BLaER1 (cell line): ENCODE results near the gene NR4A3.

Experiments used
- H3K27ac ChIP-seq: shearing (Covaris generic); formaldehyde crosslinking; 2 replicates; pipeline ENCODE4 v1.8.1; 2022
- H3K27me3 ChIP-seq: shearing (Covaris generic); formaldehyde crosslinking; 2 replicates; pipeline ENCODE4 v1.8.1; 2022
- H3K36me3 ChIP-seq: shearing (Covaris generic); formaldehyde crosslinking; 2 replicates; pipeline ENCODE4 v1.8.1; 2022
- H3K4me1 ChIP-seq: shearing (Covaris generic); formaldehyde crosslinking; 2 replicates; pipeline ENCODE4 v1.8.1; 2022
- H3K4me2 ChIP-seq: shearing (Covaris generic); formaldehyde crosslinking; 2 replicates; pipeline ENCODE4 v1.8.1; 2022
- H3K4me3 ChIP-seq: shearing (Covaris generic); formaldehyde crosslinking; 2 replicates; pipeline ENCODE4 v1.8.1; 2022
- H3K9ac ChIP-seq: shearing (Covaris generic); formaldehyde crosslinking; 2 replicates; pipeline ENCODE4 v1.8.1; 2022
- H3K9me3 ChIP-seq: shearing (Covaris generic); formaldehyde crosslinking; 2 replicates; pipeline ENCODE4 v1.8.1; 2022
- H4K20me1 ChIP-seq: shearing (Covaris generic); formaldehyde crosslinking; 2 replicates; pipeline ENCODE4 v1.8.1; 2022
- Cebpa-rat ChIP-seq: shearing (Covaris generic); IDR thresholded peaks from 2 replicates; pipeline ENCODE4 v1.8.1; 2022

NR4A3 gene

DNA sequence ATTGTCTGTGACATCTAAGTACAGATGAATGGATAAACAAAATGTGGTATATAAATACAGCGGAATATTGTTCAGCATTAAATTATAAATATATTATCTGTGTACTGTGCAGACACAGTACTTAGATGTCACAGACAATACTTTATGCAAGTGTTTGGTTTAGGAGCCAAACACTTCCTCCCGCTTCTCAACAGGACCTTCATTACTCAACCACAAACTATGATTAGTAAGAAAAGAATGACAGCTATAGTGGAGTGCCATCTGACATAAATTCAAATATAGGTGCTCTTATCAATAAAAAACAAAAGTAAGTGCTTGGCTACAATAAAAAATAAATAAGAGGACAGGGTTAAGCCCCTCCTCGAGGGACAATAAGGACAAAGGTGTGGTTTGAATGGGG lies 45.9 kb downstream of the NR4A3 start:
- no peak overlapping the region for H3K4me2 ChIP-seq
- no peak overlapping the region for H3K9ac ChIP-seq
- no peak for TF ChIP-seq Cebpa-rat

DNA sequence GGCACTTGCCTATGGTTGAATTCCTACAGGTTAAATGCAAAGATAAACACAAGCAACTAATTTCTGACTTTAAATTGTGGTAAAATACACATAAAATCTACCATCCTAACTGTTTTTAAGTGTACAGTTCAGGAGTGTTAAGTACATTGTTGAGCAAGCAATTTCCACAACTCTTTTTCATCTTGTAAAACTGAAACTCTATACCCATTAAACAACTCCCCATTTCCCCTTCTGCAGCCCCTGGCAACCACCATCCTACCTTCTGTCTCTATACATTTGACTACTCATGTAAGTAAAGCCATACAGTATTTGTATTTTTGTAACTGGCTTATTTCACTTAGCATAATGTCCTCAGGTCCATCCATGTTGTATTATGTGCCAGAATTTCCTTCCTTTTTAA lies 46.3 kb downstream of the NR4A3 start:
- H3K27me3 ChIP-seq: no peaks in the 10 kb centered on the region
- H3K36me3 ChIP-seq: no peaks in the 10 kb centered on the region
- no peak for TF ChIP-seq Cebpa-rat
- H3K4me2 ChIP-seq: no peak overlapping the region
- H3K4me3 ChIP-seq: no peak overlapping the region
- no peak overlapping the region for H3K27ac ChIP-seq
- no peaks in the 10 kb centered on the region for H3K9me3 ChIP-seq
- no peak overlapping the region for H3K9ac ChIP-seq
- no peaks in the 10 kb centered on the region for H3K4me1 ChIP-seq
- H4K20me1 ChIP-seq: no peaks in the 10 kb centered on the region

More for the DNA sequence above, 45.9 kb downstream of the NR4A3 start:
- H3K36me3 ChIP-seq: no peaks in the 10 kb centered on the region
- no peaks in the 10 kb centered on the region for H3K4me1 ChIP-seq
- no peak overlapping the region for H3K27ac ChIP-seq
- H3K27me3 ChIP-seq: no peaks in the 10 kb centered on the region
- H3K9me3 ChIP-seq: no peaks in the 10 kb centered on the region
- H4K20me1 ChIP-seq: no peaks in the 10 kb centered on the region
- no peak overlapping the region for H3K4me3 ChIP-seq

DNA sequence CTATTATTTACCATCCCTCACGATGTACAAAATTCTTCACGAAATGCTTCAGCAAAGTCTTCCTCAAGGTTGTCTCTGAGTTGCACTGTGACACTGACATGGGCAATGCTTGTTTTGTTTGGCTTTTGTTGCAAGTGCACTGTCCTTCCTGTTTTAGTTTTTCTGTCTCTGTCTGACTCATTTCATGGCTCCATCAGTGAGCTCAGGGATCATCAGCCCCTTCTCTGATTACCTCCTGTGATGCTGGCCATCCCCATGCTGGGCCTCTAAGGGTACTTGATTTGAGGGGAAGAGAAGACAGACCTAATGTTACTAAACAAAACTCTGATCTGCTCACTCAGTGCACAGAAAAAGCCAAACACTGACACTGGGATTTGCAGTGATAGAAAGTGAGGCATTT lies 47.2 kb downstream of the NR4A3 start:
- Histone ChIP-seq H3K4me2 (no peak overlapping the region), H3K36me3 (no peaks in the 10 kb centered on the region), H3K27ac (no peak overlapping the region), H3K4me1 (no peaks in the 10 kb centered on the region), H3K9me3 (no peaks in the 10 kb centered on the region), H3K9ac (no peak overlapping the region), H4K20me1 (no peaks in the 10 kb centered on the region), H3K27me3 (no peaks in the 10 kb centered on the region), H3K4me3 (no peak overlapping the region)
- TF ChIP-seq Cebpa-rat: no peak

DNA sequence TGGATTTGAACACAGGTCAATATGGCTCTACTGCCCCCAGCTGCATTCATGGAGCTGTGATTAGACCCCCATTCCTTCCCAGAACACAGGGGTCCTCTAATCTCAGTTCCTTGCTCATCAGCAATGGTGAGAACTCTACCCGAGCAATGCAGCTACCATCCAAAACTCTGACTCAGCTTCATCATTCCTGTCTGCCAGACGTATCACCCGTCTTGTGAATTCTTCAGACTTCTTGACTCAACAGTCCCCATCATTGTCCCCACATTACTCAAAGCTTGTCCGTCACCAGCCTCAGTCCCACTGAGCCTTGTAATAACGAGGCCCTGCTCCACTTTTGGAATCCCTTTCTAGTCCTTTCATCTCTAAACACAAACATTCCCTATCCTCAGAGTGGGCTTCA lies 48.4 kb downstream of the NR4A3 start:
- Histone ChIP-seq H3K27me3 (no peaks in the 10 kb centered on the region), H3K4me2 (no peak overlapping the region), H3K9ac (no peak overlapping the region), H3K27ac (no peak overlapping the region), H3K4me3 (no peak overlapping the region), H3K4me1 (no peaks in the 10 kb centered on the region), H3K36me3 (no peaks in the 10 kb centered on the region), H4K20me1 (no peaks in the 10 kb centered on the region), H3K9me3 (no peaks in the 10 kb centered on the region)
- no peak for TF ChIP-seq Cebpa-rat

DNA sequence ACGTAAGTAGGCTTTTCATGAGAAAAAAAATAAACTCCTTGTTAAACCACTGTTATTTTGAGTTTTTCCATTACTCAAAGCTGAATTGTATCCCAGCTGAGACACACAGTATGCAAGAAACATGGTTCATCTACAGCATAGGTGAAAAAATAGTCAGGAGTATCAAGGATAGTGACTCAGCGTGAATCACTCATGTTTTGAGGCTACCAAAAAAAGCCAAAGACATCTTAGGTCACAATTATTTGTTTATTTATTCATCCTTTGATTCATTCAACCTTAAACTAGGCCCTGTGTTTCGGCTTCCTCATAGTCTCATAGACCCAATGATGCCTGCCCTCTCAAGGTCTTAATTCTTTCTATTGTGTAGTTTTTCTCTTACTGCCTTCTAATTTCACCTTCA lies 51.8 kb downstream of the NR4A3 start:
- Histone ChIP-seq H3K9me3 (no peaks in the 10 kb centered on the region), H4K20me1 (no peaks in the 10 kb centered on the region), H3K9ac (no peak overlapping the region), H3K27ac (no peak overlapping the region), H3K27me3 (no peaks in the 10 kb centered on the region), H3K4me3 (no peak overlapping the region), H3K4me1 (no peaks in the 10 kb centered on the region), H3K36me3 (no peaks in the 10 kb centered on the region), H3K4me2 (no peak overlapping the region)
- TF ChIP-seq Cebpa-rat: no peak

DNA sequence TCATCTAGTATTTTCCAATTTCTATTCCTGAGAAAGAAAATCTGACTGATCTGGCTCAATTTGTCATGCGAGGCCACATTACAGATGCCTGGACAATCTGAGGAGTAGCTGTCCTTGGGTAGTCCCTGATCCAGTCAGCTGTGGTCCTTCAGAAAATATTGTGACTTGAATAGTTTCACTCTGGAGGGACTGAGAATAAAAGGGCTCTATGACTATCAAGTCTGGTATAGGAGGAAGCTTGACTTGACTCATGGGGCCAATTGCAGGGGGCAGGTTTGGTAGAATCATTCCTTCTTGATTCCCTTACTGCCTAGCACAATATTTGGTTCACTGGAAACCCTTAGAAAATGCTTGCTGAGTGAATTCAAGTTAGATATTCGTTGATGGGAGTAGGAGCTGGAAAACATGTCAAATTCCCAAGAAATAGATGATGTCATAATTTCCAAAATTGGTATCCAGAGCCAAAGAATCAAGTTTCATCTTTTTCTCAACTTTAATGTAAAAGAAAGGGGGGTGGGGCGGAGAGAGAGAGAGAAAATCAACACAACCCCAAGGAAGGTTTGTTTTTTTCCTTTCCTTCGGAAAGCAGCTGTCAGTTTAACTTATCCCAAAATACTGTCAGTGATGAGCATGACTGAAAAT lies 52.4 kb downstream of the NR4A3 start:
- H3K36me3 ChIP-seq: no peaks in the 10 kb centered on the region

DNA sequence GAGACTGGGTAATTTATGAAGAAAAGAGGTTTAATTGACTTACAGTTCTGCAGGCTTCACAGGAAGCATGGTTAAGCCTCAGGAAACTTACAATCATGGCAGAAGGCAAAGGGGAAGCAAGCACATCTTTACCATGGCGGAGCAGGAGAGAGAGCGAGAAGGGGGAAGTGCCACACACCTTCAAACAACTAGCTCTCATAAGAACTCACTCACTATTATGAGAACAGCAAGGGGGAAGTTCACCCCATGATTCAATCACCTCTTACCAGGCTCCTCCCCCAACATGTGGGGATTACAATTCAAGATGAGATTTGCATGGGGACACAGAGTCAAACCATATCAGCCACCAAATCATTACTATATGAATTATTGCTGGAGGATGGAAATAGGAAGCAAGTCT lies 54.5 kb downstream of the NR4A3 start:
- Histone ChIP-seq H3K36me3 (no peaks in the 10 kb centered on the region), H3K27ac (no peak overlapping the region), H3K27me3 (no peaks in the 10 kb centered on the region), H3K4me1 (no peaks in the 10 kb centered on the region), H3K4me3 (no peak overlapping the region), H4K20me1 (no peaks in the 10 kb centered on the region), H3K9ac (no peak overlapping the region), H3K9me3 (no peaks in the 10 kb centered on the region), H3K4me2 (no peak overlapping the region)
- no peak for TF ChIP-seq Cebpa-rat

More for the DNA sequence above, 52.4 kb downstream of the NR4A3 start:
- Histone ChIP-seq H3K27ac (no peak overlapping the region), H4K20me1 (no peaks in the 10 kb centered on the region), H3K4me3 (no peak overlapping the region), H3K4me1 (no peaks in the 10 kb centered on the region), H3K9me3 (no peaks in the 10 kb centered on the region), H3K27me3 (no peaks in the 10 kb centered on the region), H3K9ac (no peak overlapping the region), H3K4me2 (no peak overlapping the region)
- TF ChIP-seq Cebpa-rat: no peak

DNA sequence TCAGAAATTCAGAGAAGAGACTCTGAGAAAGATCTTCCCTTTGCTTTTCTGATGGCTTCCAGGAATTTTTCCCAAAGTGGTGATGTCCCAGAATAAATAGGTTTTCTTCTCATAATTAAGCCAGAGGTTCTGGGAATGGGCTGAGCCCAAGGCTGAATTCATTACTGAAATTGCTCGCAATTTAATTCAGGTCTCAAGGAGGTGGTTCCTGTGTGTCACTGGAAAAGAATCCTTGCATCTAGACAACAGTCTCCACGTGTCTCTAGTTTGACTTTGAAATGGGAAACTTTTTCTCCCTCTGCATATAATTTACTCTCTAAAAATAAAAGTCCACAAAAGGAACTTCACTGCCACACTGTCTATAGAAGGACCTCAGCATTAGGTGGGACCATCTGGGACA lies 57.0 kb downstream of the NR4A3 start:
- TF ChIP-seq Cebpa-rat: no peak
- Histone ChIP-seq H3K4me1 (no peaks in the 10 kb centered on the region), H3K27ac (no peak overlapping the region), H3K4me3 (no peak overlapping the region), H3K27me3 (no peaks in the 10 kb centered on the region), H3K9ac (no peak overlapping the region), H4K20me1 (no peaks in the 10 kb centered on the region), H3K4me2 (no peak overlapping the region), H3K36me3 (no peaks in the 10 kb centered on the region), H3K9me3 (no peaks in the 10 kb centered on the region)

DNA sequence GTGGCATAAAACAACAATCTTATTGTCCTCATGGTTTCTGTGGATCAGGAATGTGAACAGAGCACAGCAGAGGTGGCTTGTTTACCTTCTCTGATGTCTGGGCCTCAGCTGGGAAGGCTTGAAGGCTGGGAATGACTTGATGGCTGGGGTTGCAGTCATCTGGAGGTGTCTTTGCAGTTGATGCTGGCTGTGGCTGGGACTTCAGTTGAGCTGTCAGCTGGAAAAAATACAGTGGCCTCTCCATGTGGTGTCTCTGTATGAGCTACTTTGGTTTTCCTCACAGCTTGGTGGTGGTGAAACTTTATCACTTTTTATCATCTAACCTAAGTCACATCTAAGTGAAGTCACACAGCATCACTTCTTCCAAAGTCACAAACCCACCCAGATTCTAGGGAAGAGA lies 60.1 kb downstream of the NR4A3 start:
- H4K20me1 ChIP-seq: no peaks in the 10 kb centered on the region
- H3K9ac ChIP-seq: no peak overlapping the region
- no peaks in the 10 kb centered on the region for H3K27me3 ChIP-seq
- no peaks in the 10 kb centered on the region for H3K9me3 ChIP-seq
- no peaks in the 10 kb centered on the region for H3K36me3 ChIP-seq
- no peak for TF ChIP-seq Cebpa-rat
- no peak overlapping the region for H3K4me3 ChIP-seq
- no peak overlapping the region for H3K27ac ChIP-seq
- H3K4me2 ChIP-seq: no peak overlapping the region
- peaks cover 5% of the 10 kb centered on the region; the same call in 1 of the 2 replicates for H3K4me1 ChIP-seq

DNA sequence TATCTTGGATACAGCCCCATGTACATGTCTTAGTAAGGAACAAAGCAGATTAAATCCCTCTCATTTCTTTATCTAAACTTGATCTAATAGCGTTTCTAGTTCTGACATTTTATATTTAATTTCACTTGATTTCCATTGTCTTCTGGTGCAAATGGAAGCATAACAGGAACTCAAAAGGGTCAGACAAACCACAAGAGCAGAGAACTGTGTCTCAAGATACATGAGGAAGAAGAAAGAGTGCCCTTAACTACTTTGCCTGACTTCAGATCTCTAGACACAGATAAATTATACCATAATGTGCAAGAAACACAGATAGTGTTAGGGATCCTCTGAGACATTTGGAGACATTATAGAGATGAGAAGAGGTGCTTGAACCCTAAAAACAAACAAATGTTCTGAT lies 64.1 kb downstream of the NR4A3 start:
- no peak for TF ChIP-seq Cebpa-rat
- Histone ChIP-seq H3K9ac (no peak overlapping the region), H3K4me2 (no peak overlapping the region), H3K9me3 (no peaks in the 10 kb centered on the region), H3K36me3 (no peaks in the 10 kb centered on the region), H3K27ac (no peak overlapping the region), H3K27me3 (no peaks in the 10 kb centered on the region), H3K4me1 (peaks cover 5% of the 10 kb centered on the region; the same call in 1 of the 2 replicates), H4K20me1 (no peaks in the 10 kb centered on the region), H3K4me3 (no peak overlapping the region)

DNA sequence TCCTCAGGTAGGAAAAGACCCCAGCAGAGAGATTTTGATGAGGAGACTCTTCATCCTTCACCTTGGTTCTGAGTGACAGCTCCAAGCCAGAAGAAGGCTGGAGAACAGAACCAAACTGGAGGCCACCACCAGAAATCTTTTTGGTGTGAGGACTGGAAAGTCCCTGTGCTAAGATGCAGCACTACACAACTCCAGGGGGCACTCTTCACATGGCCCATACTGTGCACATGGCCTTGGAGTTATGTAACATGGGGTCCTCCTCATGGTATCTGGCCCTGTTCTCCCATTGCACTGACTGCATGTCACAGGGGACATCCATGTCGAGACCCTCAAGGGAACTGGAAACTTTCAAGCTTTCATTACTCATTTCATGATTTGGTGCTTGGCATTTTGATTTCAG lies 67.4 kb downstream of the NR4A3 start:
- no peak overlapping the region for H3K4me2 ChIP-seq
- H3K27ac ChIP-seq: no peak overlapping the region
- H3K4me1 ChIP-seq: peaks cover 5% of the 10 kb centered on the region; the same call in 1 of the 2 replicates
- TF ChIP-seq Cebpa-rat: no peak
- no peaks in the 10 kb centered on the region for H3K9me3 ChIP-seq
- no peaks in the 10 kb centered on the region for H3K36me3 ChIP-seq
- no peak overlapping the region for H3K4me3 ChIP-seq
- no peak overlapping the region for H3K9ac ChIP-seq
- no peaks in the 10 kb centered on the region for H3K27me3 ChIP-seq
- H4K20me1 ChIP-seq: no peaks in the 10 kb centered on the region
